SK-N-MC (cell line): ENCODE data around the gene PIN4.

Source experiments
- EZH2 ChIP-seq: fragments of 200-600 bp; sonication (generic); IDR thresholded peaks from one replicate; pipeline ENCODE4 v1.6.1; 2017; ENCODE audit warnings: antibody characterized with exemption
- POLR2AphosphoS5 ChIP-seq: IDR thresholded peaks from 2 replicates; pipeline ENCODE4 v1.6.1; 2012; ENCODE audit warnings: mild to moderate bottlenecking, low read depth, low read length, borderline replicate concordance

DNA sequence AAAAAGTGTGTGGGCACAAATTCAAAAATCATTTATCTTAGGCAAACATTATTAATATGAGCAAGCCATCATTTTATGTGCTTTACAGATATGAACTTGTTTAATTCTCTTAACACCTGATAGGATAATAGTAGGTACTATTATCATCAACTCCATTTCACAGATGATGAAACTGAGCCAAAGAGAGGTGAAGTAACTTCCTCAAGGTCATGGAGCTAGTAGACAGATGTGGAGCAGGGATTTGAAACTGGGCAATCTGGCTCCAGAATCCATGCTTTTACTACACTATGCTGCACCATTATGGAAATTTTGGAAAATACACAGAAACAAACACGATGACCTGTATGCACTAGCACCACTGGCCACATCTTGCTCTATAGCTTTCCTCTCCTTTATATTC is 1.0 kb upstream of the PIN4 start:
- no peak for TF ChIP-seq EZH2
- no peak for TF ChIP-seq POLR2AphosphoS5
